HEK293 (cell line): ENCODE results near the gene FAM120B.

Experiments used
- CTCF ChIA-PET: fragments of 350-600 bp; formaldehyde crosslinking; extraction: SDS; loops from one replicate; lab custom pipeline; 2021; ENCODE audit warnings: antibody characterized with exemption; lab: Yijun Ruan, JAX
- POLR2A ChIA-PET: fragments of 300-600 bp; formaldehyde crosslinking; extraction: SDS; loops from one replicate; lab custom pipeline; 2020; ENCODE audit warnings: antibody characterized with exemption, inconsistent platforms; lab: Yijun Ruan, JAX
- H3K27ac ChIP-seq: fragments of 200-500 bp; sonication (Bioruptor generic); 2 replicates; pipeline ENCODE4 v1.5.1; 2014; ENCODE audit warnings: low read depth, low read length, control low read depth, inconsistent platforms; ENCODE audit errors: extremely low read depth
- H3K36me3 ChIP-seq, 2 experiments: fragments of 200-500 bp in 1 of 2; sonication (Bioruptor generic) in 1 of 2; 1 replicate in 1 of 2; 2 replicates in 1 of 2; pipeline ENCODE4 v1.5.1; 2014 to 2017; ENCODE audit warnings: inconsistent platforms in 2 of 2, low read length in 2 of 2; ENCODE audit not compliant: control insufficient read depth in 2 of 2, insufficient read depth in 1 of 2
- H3K4me1 ChIP-seq: fragments of 200-500 bp; sonication (Bioruptor generic); 2 replicates; pipeline ENCODE4 v1.5.1; 2014; ENCODE audit warnings: mild to moderate bottlenecking, low read length, inconsistent platforms; ENCODE audit not compliant: control insufficient read depth, insufficient read depth
- H3K4me3 ChIP-seq: 2 replicates; pipeline ENCODE4 v1.5.1; 2011; ENCODE audit warnings: low read depth, mild to moderate bottlenecking, control low read depth, low read length, moderate library complexity
- H3K9me3 ChIP-seq: fragments of 200-500 bp; sonication (Bioruptor generic); 2 replicates; pipeline ENCODE4 v1.5.1; 2014; ENCODE audit warnings: low read depth, low read length, inconsistent platforms; ENCODE audit not compliant: control insufficient read depth, insufficient read depth
- HIC1 ChIP-seq: fragments of 450-650 bp; formaldehyde crosslinking; IDR thresholded peaks from 2 replicates; pipeline ENCODE4 v1.5.1; 2016; ENCODE audit warnings: missing biosample characterization, missing genetic modification characterization
- KLF10 ChIP-seq: fragments of 450-650 bp; IDR thresholded peaks from 2 replicates; pipeline ENCODE4 v1.5.1; 2018; ENCODE audit warnings: missing biosample characterization, mild to moderate bottlenecking, missing genetic modification characterization
- MZF1 ChIP-seq: fragments of 450-650 bp; formaldehyde crosslinking; IDR thresholded peaks from 2 replicates; pipeline ENCODE4 v1.5.1; 2017; ENCODE audit warnings: missing biosample characterization, missing genetic modification characterization, borderline replicate concordance
- TCF7L2 ChIP-seq: IDR thresholded peaks from 2 replicates; pipeline ENCODE4 v1.6.1; 2011; ENCODE audit warnings: low read depth, mild to moderate bottlenecking, inconsistent platforms, low read length, moderate library complexity, borderline replicate concordance
- TSHZ1 ChIP-seq: fragments of 450-650 bp; formaldehyde crosslinking; IDR thresholded peaks from 2 replicates; pipeline ENCODE4 v1.5.1; 2016; ENCODE audit warnings: missing biosample characterization, missing genetic modification characterization, borderline replicate concordance
- YY1 ChIP-seq: fragments of 450-650 bp; formaldehyde crosslinking; IDR thresholded peaks from 2 replicates; pipeline ENCODE4 v1.5.1; 2018; ENCODE audit warnings: missing biosample characterization, missing genetic modification characterization
- ZBTB1 ChIP-seq: fragments of 450-650 bp; formaldehyde crosslinking; IDR thresholded peaks from 2 replicates; pipeline ENCODE4 v1.5.1; 2016; ENCODE audit warnings: missing biosample characterization, missing genetic modification characterization
- ZBTB17 ChIP-seq: fragments of 450-650 bp; formaldehyde crosslinking; IDR thresholded peaks from 2 replicates; pipeline ENCODE4 v1.5.1; 2016; ENCODE audit warnings: missing biosample characterization, missing genetic modification characterization
- ZBTB48 ChIP-seq: fragments of 450-650 bp; formaldehyde crosslinking; IDR thresholded peaks from 2 replicates; pipeline ENCODE4 v1.5.1; 2016; ENCODE audit warnings: missing biosample characterization, missing genetic modification characterization
- ZNF146 ChIP-seq: fragments of 450-650 bp; formaldehyde crosslinking; IDR thresholded peaks from 2 replicates; pipeline ENCODE4 v1.5.1; 2016; ENCODE audit warnings: missing biosample characterization, missing genetic modification characterization
- ZNF16 ChIP-seq: fragments of 450-650 bp; formaldehyde crosslinking; IDR thresholded peaks from 2 replicates; pipeline ENCODE4 v1.5.1; 2016; ENCODE audit warnings: low read depth, missing biosample characterization, missing genetic modification characterization
- ZNF26 ChIP-seq: fragments of 450-650 bp; formaldehyde crosslinking; IDR thresholded peaks from 2 replicates; pipeline ENCODE4 v1.5.1; 2016; ENCODE audit warnings: missing biosample characterization, missing genetic modification characterization
- ZNF311 ChIP-seq: fragments of 450-650 bp; formaldehyde crosslinking; IDR thresholded peaks from 2 replicates; pipeline ENCODE4 v1.5.1; 2017; ENCODE audit warnings: missing biosample characterization, missing genetic modification characterization, borderline replicate concordance
- ZNF530 ChIP-seq: fragments of 450-650 bp; formaldehyde crosslinking; IDR thresholded peaks from 2 replicates; pipeline ENCODE4 v1.5.1; 2016; ENCODE audit warnings: low read depth, missing biosample characterization, missing genetic modification characterization
- ZNF76 ChIP-seq: fragments of 450-650 bp; formaldehyde crosslinking; IDR thresholded peaks from 2 replicates; pipeline ENCODE4; 2016; ENCODE audit warnings: low read depth, missing biosample characterization, missing genetic modification characterization, borderline replicate concordance
- ZNF777 ChIP-seq: fragments of 450-650 bp; formaldehyde crosslinking; IDR thresholded peaks from 2 replicates; pipeline ENCODE4 v1.5.1; 2017; ENCODE audit warnings: missing biosample characterization, missing genetic modification characterization, borderline replicate concordance
- ZSCAN16 ChIP-seq: fragments of 450-650 bp; formaldehyde crosslinking; IDR thresholded peaks from 2 replicates; pipeline ENCODE4 v1.5.1; 2016; ENCODE audit warnings: missing biosample characterization, missing genetic modification characterization
- ZSCAN18 ChIP-seq: fragments of 450-650 bp; formaldehyde crosslinking; IDR thresholded peaks from 2 replicates; pipeline ENCODE4 v1.5.1; 2016; ENCODE audit warnings: missing biosample characterization, missing genetic modification characterization
- ZXDB ChIP-seq: fragments of 450-650 bp; formaldehyde crosslinking; IDR thresholded peaks from 2 replicates; pipeline ENCODE4 v1.5.1; 2016; ENCODE audit warnings: missing biosample characterization, missing genetic modification characterization
- TF ChIP-seq, protein P1 (sequence below): fragments of 450-650 bp; formaldehyde crosslinking; IDR thresholded peaks from 2 replicates; pipeline ENCODE4 v1.5.1; 2016; ENCODE audit warnings: missing biosample characterization, missing genetic modification characterization
- TF ChIP-seq, protein P2 (sequence below): fragments of 450-650 bp; formaldehyde crosslinking; IDR thresholded peaks from 2 replicates; pipeline ENCODE4 v1.5.1; 2017; ENCODE audit warnings: missing biosample characterization, missing genetic modification characterization

FAM120B gene

DNA sequence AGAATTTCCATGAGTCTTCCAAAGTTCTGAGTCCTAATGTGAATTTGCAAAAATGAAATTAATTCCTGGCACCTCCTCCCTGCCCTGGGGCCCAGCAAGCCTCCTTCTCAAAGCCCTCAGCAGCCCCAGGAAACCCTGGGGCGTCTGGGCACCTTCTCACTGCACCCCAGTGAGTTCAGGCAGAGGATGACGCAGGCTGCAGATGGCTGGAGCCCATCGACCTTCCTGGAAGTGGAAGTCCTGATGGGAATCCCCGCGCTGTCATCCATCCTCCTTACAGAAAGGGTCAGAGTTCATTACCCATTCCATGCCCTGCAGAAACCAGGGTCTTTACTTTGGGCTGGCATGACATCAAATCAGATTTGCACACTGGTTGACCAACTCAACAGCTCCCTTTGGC is 47.3 kb upstream of the FAM120B start (continued):
- TF ChIP-seq, protein P1, sequence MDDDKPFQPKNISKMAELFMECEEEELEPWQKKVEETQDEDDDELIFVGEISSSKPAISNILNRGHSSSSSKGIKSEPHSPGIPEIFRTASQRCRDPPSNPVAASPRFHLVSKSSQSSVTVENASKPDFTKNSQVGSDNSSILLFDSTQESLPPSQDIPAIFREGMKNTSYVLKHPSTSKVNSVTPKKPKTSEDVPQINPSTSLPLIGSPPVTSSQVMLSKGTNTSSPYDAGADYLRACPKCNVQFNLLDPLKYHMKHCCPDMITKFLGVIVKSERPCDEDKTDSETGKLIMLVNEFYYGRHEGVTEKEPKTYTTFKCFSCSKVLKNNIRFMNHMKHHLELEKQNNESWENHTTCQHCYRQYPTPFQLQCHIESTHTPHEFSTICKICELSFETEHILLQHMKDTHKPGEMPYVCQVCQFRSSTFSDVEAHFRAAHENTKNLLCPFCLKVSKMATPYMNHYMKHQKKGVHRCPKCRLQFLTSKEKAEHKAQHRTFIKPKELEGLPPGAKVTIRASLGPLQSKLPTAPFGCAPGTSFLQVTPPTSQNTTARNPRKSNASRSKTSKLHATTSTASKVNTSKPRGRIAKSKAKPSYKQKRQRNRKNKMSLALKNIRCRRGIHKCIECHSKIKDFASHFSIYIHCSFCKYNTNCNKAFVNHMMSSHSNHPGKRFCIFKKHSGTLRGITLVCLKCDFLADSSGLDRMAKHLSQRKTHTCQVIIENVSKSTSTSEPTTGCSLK (tag by site-specific recombination), result no peak
- no peak for TF ChIP-seq ZSCAN16
- TF ChIP-seq TCF7L2, result no peak
- no peak for TF ChIP-seq ZNF26 (tag by site-specific recombination)
- TF ChIP-seq ZXDB, result no peak
- TF ChIP-seq YY1 (tag by site-specific recombination), result no peak
- TF ChIP-seq ZNF76 (tag by site-specific recombination), result no peak
- no peak for TF ChIP-seq ZBTB48 (tag by site-specific recombination)
- TF ChIP-seq ZNF311 (tag by site-specific recombination), result no peak
- TF ChIP-seq ZNF16, result no peak

DNA sequence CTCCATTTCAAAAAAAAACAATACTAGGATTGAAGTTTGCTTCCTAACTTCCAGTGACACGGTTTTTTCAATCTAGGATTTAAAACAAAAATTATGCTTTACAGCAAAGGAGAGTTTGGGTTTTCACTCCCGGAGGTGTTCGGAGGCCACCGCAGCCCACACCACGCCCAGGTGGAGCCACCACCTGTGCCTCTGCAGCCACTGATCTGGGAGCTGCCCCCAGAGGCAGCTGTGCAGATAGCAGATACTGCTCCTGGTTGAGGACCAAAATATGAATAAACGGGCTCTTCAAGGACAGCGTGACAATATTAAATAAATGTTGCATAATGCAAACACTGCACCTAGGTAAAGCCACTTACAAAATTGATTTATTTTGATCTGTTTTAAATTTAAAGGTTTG is 45.9 kb upstream of the FAM120B start:
- ChIA-PET POLR2A (no interaction called here), CTCF (interaction anchor here (0.7 kb wide), 2 partner anchors 799 to 1310 kb away, joined by 3 read pairs; no protein-coding TSS in a partner anchor)
- no peak for TF ChIP-seq ZBTB1 (tag by site-specific recombination)
- TF ChIP-seq ZNF530 (tag by site-specific recombination), result no peak
- TF ChIP-seq MZF1 (tag by site-specific recombination), result no peak
- TF ChIP-seq, protein P2, sequence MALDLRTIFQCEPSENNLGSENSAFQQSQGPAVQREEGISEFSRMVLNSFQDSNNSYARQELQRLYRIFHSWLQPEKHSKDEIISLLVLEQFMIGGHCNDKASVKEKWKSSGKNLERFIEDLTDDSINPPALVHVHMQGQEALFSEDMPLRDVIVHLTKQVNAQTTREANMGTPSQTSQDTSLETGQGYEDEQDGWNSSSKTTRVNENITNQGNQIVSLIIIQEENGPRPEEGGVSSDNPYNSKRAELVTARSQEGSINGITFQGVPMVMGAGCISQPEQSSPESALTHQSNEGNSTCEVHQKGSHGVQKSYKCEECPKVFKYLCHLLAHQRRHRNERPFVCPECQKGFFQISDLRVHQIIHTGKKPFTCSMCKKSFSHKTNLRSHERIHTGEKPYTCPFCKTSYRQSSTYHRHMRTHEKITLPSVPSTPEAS (tag by site-specific recombination), result no peak
- TF ChIP-seq HIC1 (tag by site-specific recombination), result no peak
- no peak for TF ChIP-seq ZSCAN18 (tag by site-specific recombination)
- TF ChIP-seq TSHZ1 (tag by site-specific recombination), result no peak
- TF ChIP-seq KLF10, result no peak
- no peak for TF ChIP-seq ZBTB17 (tag by site-specific recombination)
- TF ChIP-seq ZNF146 (tag by site-specific recombination), result no peak
- TF ChIP-seq ZNF777 (tag by site-specific recombination), result no peak
- TF ChIP-seq, all 188 proteins: peak for 0

More for the DNA sequence above, 45.9 kb upstream of the FAM120B start:
- Histone ChIP-seq H3K36me3 (no peaks in the 10 kb centered on the region), H3K4me3 (no peak overlapping the region), H3K9me3 (no peaks in the 10 kb centered on the region), H3K4me1 (no peaks in the 10 kb centered on the region), H3K27ac (no peak overlapping the region)
